Hepatocyte (in vitro differentiated cells): ENCODE data around the gene SCG5. TPM values are rescaled to one million over a fixed set of nuclear protein-coding genes. Genes with fewer than 3 reads are reported as not detected.

Experiments
- DNase-seq: peaks from one replicate; pipeline ENCODE4 v3.0.0-alpha.2; 2016; ENCODE audit warnings: low spot score
- H2AFZ ChIP-seq: fragments of 200-600 bp; sonication (generic); 2 replicates; pipeline ENCODE4 v1.6.0; 2016; ENCODE audit warnings: antibody characterized with exemption, mild to moderate bottlenecking
- H3K27ac ChIP-seq: fragments of 200-600 bp; sonication (generic); 2 replicates; pipeline ENCODE4 v1.5.1; 2016; ENCODE audit warnings: mild to moderate bottlenecking
- H3K27me3 ChIP-seq: fragments of 200-600 bp; sonication (generic); 2 replicates; pipeline ENCODE4 v1.6.1; 2016
- H3K36me3 ChIP-seq: fragments of 200-600 bp; sonication (generic); replicated peaks from 2 replicates; pipeline ENCODE4 v1.5.1; 2016; ENCODE audit warnings: low read depth; ENCODE audit not compliant: insufficient read depth
- H3K4me1 ChIP-seq: fragments of 200-600 bp; sonication (generic); 2 replicates; pipeline ENCODE4 v1.5.1; 2016; ENCODE audit warnings: mild to moderate bottlenecking, moderate library complexity; ENCODE audit not compliant: insufficient read depth
- H3K4me2 ChIP-seq: fragments of 200-600 bp; sonication (generic); 2 replicates; pipeline ENCODE4 v1.6.0; 2016
- H3K4me3 ChIP-seq: fragments of 200-600 bp; sonication (generic); 2 replicates; pipeline ENCODE4 v1.5.1; 2016; ENCODE audit warnings: mild to moderate bottlenecking
- H3K79me2 ChIP-seq: fragments of 200-600 bp; sonication (generic); 2 replicates; pipeline ENCODE4 v1.6.0; 2017; ENCODE audit warnings: mild to moderate bottlenecking
- H3K9me2 ChIP-seq: fragments of 200-600 bp; sonication (generic); replicated peaks from 2 replicates; pipeline ENCODE4 v1.6.0; 2017; ENCODE audit warnings: mild to moderate bottlenecking; ENCODE audit not compliant: insufficient read depth
- H3K9me3 ChIP-seq: fragments of 200-600 bp; sonication (generic); 2 replicates; pipeline ENCODE4 v1.5.1; 2016; ENCODE audit warnings: low read depth, mild to moderate bottlenecking
- H4K20me1 ChIP-seq: fragments of 200-600 bp; sonication (generic); 2 replicates; pipeline ENCODE4 v1.6.0; 2016; ENCODE audit warnings: mild to moderate bottlenecking; ENCODE audit not compliant: insufficient read depth, poor library complexity, severe bottlenecking
- EZH2 ChIP-seq: fragments of 200-600 bp; sonication (generic); IDR thresholded peaks from 2 replicates; pipeline ENCODE4 v1.6.1; 2016; ENCODE audit warnings: antibody characterized with exemption, mild to moderate bottlenecking, borderline replicate concordance
- EZH2phosphoT487 ChIP-seq: fragments of 200-600 bp; sonication (generic); IDR thresholded peaks from one replicate; pipeline ENCODE4 v1.6.1; 2018; ENCODE audit warnings: antibody characterized with exemption, mild to moderate bottlenecking, low read depth, moderate library complexity; ENCODE audit not compliant: unreplicated experiment, severe bottlenecking
- WGBS: methylation state at CpG from one replicate; pipeline ENCODE4 v1.1.6; 2016; ENCODE audit warnings: low lambda C conversion rate; ENCODE audit errors: missing lambda C conversion rate; 5-methylcytosine and 5-hydroxymethylcytosine counted together
- polyA plus RNA-seq: library from polyadenylated mRNA; unstranded; fragments of >200 nt; fragmentation: Nextera tagmentation; extraction: Ambion mirVana; gene quantifications from 2 replicates; pipeline ENCODE4 v1.2.1, GENCODE V29; 2016
- total RNA-seq: library from RNA; depleted of rRNA; stranded (reverse); fragments of >200 nt; gene quantifications from 2 replicates; pipeline ENCODE4 v1.2.3, GENCODE V29; 2014
- TF ChIP-seq, protein P1 (sequence below): fragments of 200-600 bp; sonication (generic); IDR thresholded peaks from 2 replicates; pipeline ENCODE4 v1.5.1; 2016; ENCODE audit warnings: antibody characterized with exemption, mild to moderate bottlenecking; ENCODE audit not compliant: poor library complexity

SCG5 gene
- total and polyA plus RNA-seq, 2 experiments from 2014 or later, result 5.2 to 9.8 TPM

DNA sequence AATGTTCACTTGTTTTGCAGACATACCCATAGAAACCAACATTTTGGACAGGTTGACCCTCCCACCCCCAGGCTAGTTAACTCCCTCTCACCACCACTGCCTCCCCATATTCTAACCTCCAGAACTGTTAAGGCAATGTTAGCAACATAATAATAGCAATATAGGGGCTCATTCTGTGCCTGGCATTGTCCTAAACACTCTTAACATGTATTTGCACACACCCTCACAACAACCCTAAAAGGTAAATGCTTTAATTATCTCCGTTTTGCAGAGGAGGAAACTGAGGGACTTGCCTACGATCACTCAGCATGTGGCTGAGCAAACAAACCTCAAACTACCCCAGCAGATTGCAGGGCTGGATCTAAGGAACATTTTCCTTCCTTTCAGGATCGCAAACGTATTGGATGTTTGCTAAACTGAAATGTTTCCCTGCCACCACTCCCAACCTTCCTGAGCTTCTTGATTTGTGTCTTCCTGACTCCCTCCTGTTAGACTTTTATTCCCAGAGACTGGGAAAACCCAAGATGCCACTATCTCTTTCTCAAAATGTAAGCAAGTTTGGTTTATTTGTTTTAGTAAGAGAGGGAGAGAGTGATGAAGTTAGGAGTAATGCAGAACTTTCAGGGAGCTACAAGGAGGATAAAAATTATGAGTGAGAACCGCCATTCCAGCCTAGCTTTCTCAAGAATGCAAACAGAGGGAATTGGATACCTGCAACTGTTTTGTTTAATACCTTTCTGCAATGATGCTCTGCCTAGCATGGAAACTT is 1.3 kb downstream of the SCG5 start:
- no peak for TF ChIP-seq EZH2phosphoT487
- no peak for TF ChIP-seq EZH2
- TF ChIP-seq, protein P1, sequence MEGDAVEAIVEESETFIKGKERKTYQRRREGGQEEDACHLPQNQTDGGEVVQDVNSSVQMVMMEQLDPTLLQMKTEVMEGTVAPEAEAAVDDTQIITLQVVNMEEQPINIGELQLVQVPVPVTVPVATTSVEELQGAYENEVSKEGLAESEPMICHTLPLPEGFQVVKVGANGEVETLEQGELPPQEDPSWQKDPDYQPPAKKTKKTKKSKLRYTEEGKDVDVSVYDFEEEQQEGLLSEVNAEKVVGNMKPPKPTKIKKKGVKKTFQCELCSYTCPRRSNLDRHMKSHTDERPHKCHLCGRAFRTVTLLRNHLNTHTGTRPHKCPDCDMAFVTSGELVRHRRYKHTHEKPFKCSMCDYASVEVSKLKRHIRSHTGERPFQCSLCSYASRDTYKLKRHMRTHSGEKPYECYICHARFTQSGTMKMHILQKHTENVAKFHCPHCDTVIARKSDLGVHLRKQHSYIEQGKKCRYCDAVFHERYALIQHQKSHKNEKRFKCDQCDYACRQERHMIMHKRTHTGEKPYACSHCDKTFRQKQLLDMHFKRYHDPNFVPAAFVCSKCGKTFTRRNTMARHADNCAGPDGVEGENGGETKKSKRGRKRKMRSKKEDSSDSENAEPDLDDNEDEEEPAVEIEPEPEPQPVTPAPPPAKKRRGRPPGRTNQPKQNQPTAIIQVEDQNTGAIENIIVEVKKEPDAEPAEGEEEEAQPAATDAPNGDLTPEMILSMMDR, result no peak
- no peaks in the 10 kb centered on the region for H3K9me3 ChIP-seq
- H3K79me2 ChIP-seq, result no peaks in the 10 kb centered on the region
- no peaks in the 10 kb centered on the region for H3K36me3 ChIP-seq
- H3K4me1 ChIP-seq, result no peaks in the 10 kb centered on the region
- no peak overlapping the region for H2AFZ ChIP-seq
- no peak overlapping the region for H3K4me3 ChIP-seq
- H4K20me1 ChIP-seq, result no peaks in the 10 kb centered on the region
- H3K9me2 ChIP-seq, result no peaks in the 10 kb centered on the region
- 39% methylated on average over 5 of the region's 5 CpGs for WGBS
- DNase-seq, result no peak
- H3K4me2 ChIP-seq, result peak overlapping the region; percentile 17
- H3K27ac ChIP-seq, result no peak overlapping the region
- no peaks in the 10 kb centered on the region for H3K27me3 ChIP-seq

DNA sequence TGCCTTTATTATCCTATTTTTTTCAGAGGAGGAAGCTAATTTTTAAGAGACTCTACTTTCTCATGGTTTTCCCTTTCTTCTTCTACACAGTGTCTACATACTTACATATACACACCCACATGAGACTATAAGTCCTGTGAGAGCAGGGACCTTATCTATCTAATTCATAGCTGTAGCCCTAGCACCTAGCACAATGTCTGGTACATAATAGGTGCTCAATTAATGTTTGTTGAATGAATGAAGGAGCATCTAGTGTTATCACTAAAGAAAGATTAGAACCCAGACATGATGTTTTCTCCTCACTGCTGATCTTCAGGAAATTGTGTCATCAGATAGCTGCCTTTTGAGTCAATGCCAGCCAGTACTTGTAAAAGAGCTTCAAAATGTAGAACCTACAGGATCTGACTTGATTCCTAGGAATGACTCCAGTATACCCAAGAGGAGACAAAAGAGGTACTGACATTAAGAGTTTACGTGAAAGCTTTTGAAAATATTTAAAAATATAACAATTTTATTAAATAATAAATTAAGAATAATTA is 2.5 kb downstream of the SCG5 start:
- H3K27ac ChIP-seq, result no peak overlapping the region
- H3K4me1 ChIP-seq, result no peaks in the 10 kb centered on the region
- TF ChIP-seq EZH2phosphoT487 (no peak), EZH2 (no peak)
- TF ChIP-seq, protein P1, result no peak
- no peaks in the 10 kb centered on the region for H3K9me3 ChIP-seq
- WGBS, result 94% methylated on average over 1 of the region's 1 CpG
- H3K4me2 ChIP-seq, result no peak overlapping the region
- no peaks in the 10 kb centered on the region for H3K36me3 ChIP-seq
- no peaks in the 10 kb centered on the region for H3K9me2 ChIP-seq
- H3K4me3 ChIP-seq, result no peak overlapping the region
- H3K27me3 ChIP-seq, result no peaks in the 10 kb centered on the region
- DNase-seq, result no peak
- no peak overlapping the region for H2AFZ ChIP-seq
- no peaks in the 10 kb centered on the region for H3K79me2 ChIP-seq
- no peaks in the 10 kb centered on the region for H4K20me1 ChIP-seq

DNA sequence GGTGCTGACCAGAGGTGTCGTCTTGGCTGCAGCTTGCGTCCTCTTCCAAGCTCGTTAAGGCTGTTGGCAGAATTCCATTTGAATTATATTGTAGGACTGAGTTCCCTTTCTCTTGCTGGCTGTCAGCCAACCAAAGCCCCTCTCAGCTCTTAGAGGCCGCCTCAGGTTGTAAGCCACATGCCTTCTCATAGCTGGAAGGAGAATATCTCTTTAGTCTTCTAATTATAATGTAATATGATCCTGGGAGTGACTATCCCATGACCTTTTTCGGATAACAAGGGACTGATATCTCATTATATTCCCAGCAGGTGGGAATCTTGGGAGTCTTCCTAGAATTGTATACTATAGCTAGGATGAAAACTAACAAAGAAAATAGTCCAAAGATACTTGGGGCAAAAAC is 4.8 kb downstream of the SCG5 start:
- TF ChIP-seq EZH2 (no peak), EZH2phosphoT487 (no peak)
- TF ChIP-seq, protein P1, result no peak
- H2AFZ ChIP-seq, result no peak overlapping the region
- H3K79me2 ChIP-seq, result no peaks in the 10 kb centered on the region
- no peak for DNase-seq
- no peaks in the 10 kb centered on the region for H3K9me2 ChIP-seq
- WGBS, result 40% methylated on average over 5 of the region's 5 CpGs
- no peaks in the 10 kb centered on the region for H3K27me3 ChIP-seq
- H3K4me3 ChIP-seq, result no peak overlapping the region
- H3K36me3 ChIP-seq, result no peaks in the 10 kb centered on the region
- H3K9me3 ChIP-seq, result no peaks in the 10 kb centered on the region
- no peaks in the 10 kb centered on the region for H3K4me1 ChIP-seq
- no peaks in the 10 kb centered on the region for H4K20me1 ChIP-seq
- H3K27ac ChIP-seq, result no peak overlapping the region
- no peak overlapping the region for H3K4me2 ChIP-seq
